Osteoblast (primary cell): ENCODE data around the gene BOK. TPM values are rescaled to one million over a fixed set of nuclear protein-coding genes. Genes with fewer than 3 reads are reported as not detected.

Experiments
- DNase-seq: peaks from one replicate; pipeline ENCODE4 v3.0.0; 2011; ENCODE audit warnings: low spot score, mixed read lengths; ENCODE audit not compliant: insufficient read length; ENCODE audit errors: missing footprints
- H2AFZ ChIP-seq: 2 replicates; pipeline ENCODE4 v1.6.0; 2011; ENCODE audit warnings: mild to moderate bottlenecking, low read length
- H3K27ac ChIP-seq: 2 replicates; pipeline ENCODE4 v1.5.1; 2011; ENCODE audit warnings: mild to moderate bottlenecking, low read depth, low read length, moderate library complexity
- H3K27me3 ChIP-seq: 2 replicates; pipeline ENCODE4 v1.6.0; 2012; ENCODE audit warnings: mild to moderate bottlenecking, control low read depth, inconsistent platforms, low read length, moderate library complexity; ENCODE audit not compliant: insufficient read depth
- H3K36me3 ChIP-seq: 2 replicates; pipeline ENCODE4 v1.5.1; 2011; ENCODE audit warnings: mild to moderate bottlenecking, low read length, control low read depth, moderate library complexity; ENCODE audit not compliant: insufficient read depth
- H3K4me1 ChIP-seq: 2 replicates; pipeline ENCODE4 v1.5.1; 2011; ENCODE audit warnings: mild to moderate bottlenecking, low read length, control low read depth, moderate library complexity; ENCODE audit not compliant: insufficient read depth
- H3K4me2 ChIP-seq: 2 replicates; pipeline ENCODE4 v1.6.0; 2011; ENCODE audit warnings: mild to moderate bottlenecking, low read length; ENCODE audit not compliant: insufficient read depth
- H3K4me3 ChIP-seq: fragments of 200-600 bp; sonication (generic); 3 replicates; pipeline ENCODE4 v1.5.1; 2012; ENCODE audit warnings: mild to moderate bottlenecking, low read length, inconsistent platforms; ENCODE audit not compliant: insufficient read depth
- H3K79me2 ChIP-seq: 2 replicates; pipeline ENCODE4 v1.6.0; 2012; ENCODE audit warnings: mild to moderate bottlenecking, low read length, control low read depth, inconsistent platforms; ENCODE audit not compliant: insufficient read depth
- H3K9me3 ChIP-seq: 2 replicates; pipeline ENCODE4 v1.5.1; 2011; ENCODE audit warnings: low read depth, low read length, control low read depth
- H4K20me1 ChIP-seq: 2 replicates; pipeline ENCODE4 v1.6.0; 2012; ENCODE audit warnings: mild to moderate bottlenecking, low read length, control low read depth; ENCODE audit not compliant: insufficient read depth
- total RNA-seq: library from RNA; depleted of rRNA; stranded (reverse); fragments of >200 nt; gene quantifications from 2 replicates; pipeline ENCODE4 v1.2.3, GENCODE V29; 2012
- TF ChIP-seq, protein P1 (sequence below): IDR thresholded peaks from 2 replicates; pipeline ENCODE4 v1.5.1; 2011; ENCODE audit warnings: mild to moderate bottlenecking, low read depth, low read length, moderate library complexity; ENCODE audit errors: extremely low read depth

Gene BOK
- total RNA-seq, 1 donor = 41.3 TPM

DNA sequence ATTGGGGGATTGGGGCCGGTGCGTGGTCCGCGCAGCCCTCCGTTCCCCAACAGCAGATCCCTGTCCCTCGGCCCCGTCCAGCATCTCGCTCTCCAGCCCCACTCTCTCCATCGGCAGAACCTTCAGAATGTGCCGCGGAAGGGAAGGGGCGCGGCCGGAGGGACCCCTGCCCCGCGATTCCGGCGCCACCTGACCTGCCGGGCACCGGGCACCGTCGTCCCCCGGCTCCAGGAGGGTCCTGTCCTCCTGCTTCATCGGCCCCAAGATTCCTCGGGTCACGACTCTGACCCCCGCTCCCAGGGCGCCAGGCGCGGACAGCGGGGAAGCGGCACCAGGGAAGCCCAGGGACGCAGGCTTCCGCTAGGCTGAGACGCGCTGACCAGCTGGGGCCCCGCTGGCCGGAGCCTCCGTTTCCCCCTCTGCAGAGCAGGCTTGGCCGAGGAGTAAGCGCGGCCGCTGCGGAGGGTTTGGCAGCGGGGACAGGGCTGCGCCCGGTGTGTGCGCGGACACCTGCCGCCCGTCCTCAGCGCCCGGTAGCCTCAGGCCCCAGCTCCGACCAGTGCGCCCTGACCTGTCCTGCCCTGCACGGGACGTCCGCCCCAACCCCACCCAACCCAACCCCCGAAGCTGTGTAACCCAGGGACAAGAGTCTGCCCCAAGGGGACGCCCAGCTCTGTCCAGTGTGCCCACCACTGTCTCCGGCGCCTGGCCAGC, 16.8 kb upstream of the BOK start:
- peak overlapping the region; percentile 69 for H3K4me3 ChIP-seq

DNA sequence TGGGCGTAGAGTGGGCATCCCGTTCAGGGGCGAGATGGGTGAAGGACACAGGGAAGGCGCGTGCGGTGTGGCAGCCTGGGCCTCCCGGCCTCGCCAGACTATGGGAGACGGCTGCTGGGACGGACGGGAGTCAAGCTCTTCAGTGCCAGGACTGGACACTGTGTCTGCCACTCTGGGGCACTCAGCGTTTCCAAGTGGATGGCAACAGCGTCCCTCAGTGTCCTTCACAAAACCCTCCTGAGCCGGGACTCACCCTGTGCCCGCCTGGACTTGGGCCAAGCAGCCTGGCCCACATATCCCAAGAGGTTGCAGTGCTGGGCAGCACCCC, 16.3 kb upstream of the BOK start:
- DNase-seq = peak; percentile 75
- TF ChIP-seq, protein P1, sequence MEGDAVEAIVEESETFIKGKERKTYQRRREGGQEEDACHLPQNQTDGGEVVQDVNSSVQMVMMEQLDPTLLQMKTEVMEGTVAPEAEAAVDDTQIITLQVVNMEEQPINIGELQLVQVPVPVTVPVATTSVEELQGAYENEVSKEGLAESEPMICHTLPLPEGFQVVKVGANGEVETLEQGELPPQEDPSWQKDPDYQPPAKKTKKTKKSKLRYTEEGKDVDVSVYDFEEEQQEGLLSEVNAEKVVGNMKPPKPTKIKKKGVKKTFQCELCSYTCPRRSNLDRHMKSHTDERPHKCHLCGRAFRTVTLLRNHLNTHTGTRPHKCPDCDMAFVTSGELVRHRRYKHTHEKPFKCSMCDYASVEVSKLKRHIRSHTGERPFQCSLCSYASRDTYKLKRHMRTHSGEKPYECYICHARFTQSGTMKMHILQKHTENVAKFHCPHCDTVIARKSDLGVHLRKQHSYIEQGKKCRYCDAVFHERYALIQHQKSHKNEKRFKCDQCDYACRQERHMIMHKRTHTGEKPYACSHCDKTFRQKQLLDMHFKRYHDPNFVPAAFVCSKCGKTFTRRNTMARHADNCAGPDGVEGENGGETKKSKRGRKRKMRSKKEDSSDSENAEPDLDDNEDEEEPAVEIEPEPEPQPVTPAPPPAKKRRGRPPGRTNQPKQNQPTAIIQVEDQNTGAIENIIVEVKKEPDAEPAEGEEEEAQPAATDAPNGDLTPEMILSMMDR = no peak
- H3K4me1 ChIP-seq = peaks cover 45% of the 10 kb centered on the region
- H4K20me1 ChIP-seq = no peaks in the 10 kb centered on the region
- no peaks in the 10 kb centered on the region for H3K9me3 ChIP-seq
- no peak overlapping the region for H3K27ac ChIP-seq
- H3K4me3 ChIP-seq = no peak overlapping the region
- no peak overlapping the region for H2AFZ ChIP-seq
- no peak overlapping the region for H3K4me2 ChIP-seq
- peaks cover 5% of the 10 kb centered on the region for H3K27me3 ChIP-seq
- no peaks in the 10 kb centered on the region for H3K79me2 ChIP-seq
- no peaks in the 10 kb centered on the region for H3K36me3 ChIP-seq

More for the DNA sequence above, 16.8 kb upstream of the BOK start:
- peak overlapping the region; percentile 56 for H2AFZ ChIP-seq
- no peaks in the 10 kb centered on the region for H3K79me2 ChIP-seq
- TF ChIP-seq, protein P1 = no peak
- H3K27ac ChIP-seq = no peak overlapping the region
- no peaks in the 10 kb centered on the region for H3K9me3 ChIP-seq
- H3K36me3 ChIP-seq = no peaks in the 10 kb centered on the region
- peak; percentile 86 for DNase-seq
- peak overlapping the region; percentile 73 for H3K4me2 ChIP-seq
- H3K4me1 ChIP-seq = peaks cover 40% of the 10 kb centered on the region
- H3K27me3 ChIP-seq = peaks cover 5% of the 10 kb centered on the region
- H4K20me1 ChIP-seq = no peaks in the 10 kb centered on the region

DNA sequence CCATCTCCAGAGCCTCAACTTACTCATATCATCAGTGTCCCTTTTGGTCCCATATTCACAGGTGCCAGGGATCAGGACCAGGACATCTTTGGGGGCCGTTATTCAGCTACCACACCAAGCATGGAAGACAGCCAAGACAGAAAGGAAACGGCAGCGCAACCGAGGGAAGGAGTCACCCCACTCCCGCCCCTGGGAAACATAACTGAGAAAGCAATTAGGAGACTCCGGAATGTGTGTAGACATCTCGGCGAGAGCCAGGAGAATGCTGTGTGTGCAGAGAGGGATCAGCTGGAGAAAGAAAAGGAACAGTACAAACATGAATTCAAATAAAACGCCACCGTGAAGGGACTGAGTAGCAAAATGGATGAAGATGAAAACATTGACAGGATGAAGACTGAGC, 13.4 kb upstream of the BOK start:
- Histone ChIP-seq H3K27me3 (peaks cover 5% of the 10 kb centered on the region), H3K4me2 (peak overlapping the region; percentile 57), H4K20me1 (no peaks in the 10 kb centered on the region), H3K9me3 (no peaks in the 10 kb centered on the region), H3K4me3 (no peak overlapping the region), H2AFZ (no peak overlapping the region), H3K27ac (peak overlapping the region; percentile 55), H3K79me2 (no peaks in the 10 kb centered on the region), H3K36me3 (no peaks in the 10 kb centered on the region), H3K4me1 (peaks cover 64% of the 10 kb centered on the region)
- TF ChIP-seq, protein P1 = no peak
- DNase-seq = peak; percentile 91

DNA sequence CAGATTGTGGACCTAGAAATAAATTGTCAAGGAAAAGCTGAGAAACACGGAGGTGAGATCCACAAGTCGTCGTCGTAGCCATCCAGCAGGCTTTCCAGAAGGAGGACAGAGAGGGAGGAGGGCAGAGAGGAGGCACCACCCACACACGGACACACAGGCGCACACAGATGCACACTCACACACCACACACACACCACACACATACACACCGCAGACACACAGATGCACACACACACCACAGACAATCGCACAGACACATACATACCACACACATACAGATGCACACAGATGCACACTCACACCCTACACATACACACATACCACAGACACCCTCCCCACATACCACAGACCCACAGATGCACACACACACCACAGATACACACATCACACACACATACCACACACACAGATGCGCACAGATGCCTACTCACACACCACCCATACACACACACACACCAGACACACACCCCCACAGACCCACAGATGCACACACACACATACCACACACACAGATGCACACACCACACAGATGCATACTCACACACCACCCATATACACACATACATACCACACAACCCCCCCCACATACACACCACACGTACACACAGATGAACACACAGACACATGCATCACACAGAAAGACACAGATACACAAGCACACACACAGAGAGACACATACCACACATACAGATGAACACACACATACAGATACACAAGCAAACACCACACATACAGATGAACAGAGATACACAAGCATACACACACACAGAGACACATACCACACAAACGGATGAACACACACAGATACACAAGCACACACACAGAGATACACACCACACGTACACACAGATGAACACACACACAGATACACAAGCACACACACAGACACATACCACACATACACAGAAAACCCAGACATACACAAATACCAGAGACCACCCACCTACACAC, 12.7 kb upstream of the BOK start:
- Histone ChIP-seq H3K27ac (peak overlapping the region; percentile 55), H2AFZ (no peak overlapping the region), H4K20me1 (no peaks in the 10 kb centered on the region), H3K4me3 (no peak overlapping the region), H3K9me3 (no peaks in the 10 kb centered on the region), H3K4me1 (peaks cover 67% of the 10 kb centered on the region), H3K27me3 (peaks cover 5% of the 10 kb centered on the region), H3K79me2 (no peaks in the 10 kb centered on the region), H3K36me3 (no peaks in the 10 kb centered on the region), H3K4me2 (peak overlapping the region; percentile 57)
- DNase-seq = peak; percentile 41
- TF ChIP-seq, protein P1 = no peak
